Body of pancreas (tissue), 4 donors: ENCODE results near the gene GATA3.

Source experiments
- POLR2A ChIP-seq, 3 donors: fragments of 450-650 bp; IDR thresholded peaks; one replicate each; pipeline ENCODE4 v1.6.1; 2016; ENCODE audit warnings: antibody characterized with exemption in 3 of 3, mild to moderate bottlenecking in 2 of 3
- TF ChIP-seq, protein P1 (sequence below), 7 experiments: fragments of 450-650 bp in 4 of 7; fragments of 200-600 bp in 3 of 7; sonication (generic) in 3 of 7; IDR thresholded peaks; one replicate each; pipeline ENCODE4 v1.5.1; 2016 to 2019; ENCODE audit warnings: antibody characterized with exemption in 7 of 7

DNA sequence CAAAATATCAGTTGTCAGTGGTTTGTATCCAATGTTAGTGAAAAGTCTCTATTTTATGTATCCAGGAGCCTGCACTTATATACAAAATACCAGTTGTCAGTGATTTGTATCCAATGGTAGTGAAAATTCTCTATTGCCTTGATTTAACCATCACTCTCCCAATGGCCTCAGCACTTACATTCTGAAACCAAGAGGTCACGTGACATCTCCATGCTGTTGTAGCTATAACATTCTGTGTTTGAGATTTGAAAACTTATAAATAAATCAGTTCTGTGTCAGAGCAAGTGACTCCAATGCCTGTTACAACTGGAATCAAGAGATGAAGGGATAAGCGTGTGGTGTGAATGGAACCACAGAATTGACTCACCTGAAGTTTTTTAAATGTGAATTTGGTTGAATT is 30.6 kb upstream of the GATA3 start:
- TF ChIP-seq, protein P1, sequence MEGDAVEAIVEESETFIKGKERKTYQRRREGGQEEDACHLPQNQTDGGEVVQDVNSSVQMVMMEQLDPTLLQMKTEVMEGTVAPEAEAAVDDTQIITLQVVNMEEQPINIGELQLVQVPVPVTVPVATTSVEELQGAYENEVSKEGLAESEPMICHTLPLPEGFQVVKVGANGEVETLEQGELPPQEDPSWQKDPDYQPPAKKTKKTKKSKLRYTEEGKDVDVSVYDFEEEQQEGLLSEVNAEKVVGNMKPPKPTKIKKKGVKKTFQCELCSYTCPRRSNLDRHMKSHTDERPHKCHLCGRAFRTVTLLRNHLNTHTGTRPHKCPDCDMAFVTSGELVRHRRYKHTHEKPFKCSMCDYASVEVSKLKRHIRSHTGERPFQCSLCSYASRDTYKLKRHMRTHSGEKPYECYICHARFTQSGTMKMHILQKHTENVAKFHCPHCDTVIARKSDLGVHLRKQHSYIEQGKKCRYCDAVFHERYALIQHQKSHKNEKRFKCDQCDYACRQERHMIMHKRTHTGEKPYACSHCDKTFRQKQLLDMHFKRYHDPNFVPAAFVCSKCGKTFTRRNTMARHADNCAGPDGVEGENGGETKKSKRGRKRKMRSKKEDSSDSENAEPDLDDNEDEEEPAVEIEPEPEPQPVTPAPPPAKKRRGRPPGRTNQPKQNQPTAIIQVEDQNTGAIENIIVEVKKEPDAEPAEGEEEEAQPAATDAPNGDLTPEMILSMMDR (IDR thresholded peaks at IDR 0.05), result no peak
- TF ChIP-seq POLR2A (IDR thresholded peaks at IDR 0.05), result no peak
